ENCODE results near the gene MBOAT2.

- TF ChIP-seq CTCF (IDR thresholded peaks at IDR 0.05), result no peak
- TF ChIP-seq POLR2A (IDR thresholded peaks at IDR 0.05), result no peak
Measured at GRCh38 chr2:8858910-8859309, 144.6 kb downstream of the MBOAT2 start.
